Neural cell (in vitro differentiated cells): Measurements from ENCODE around the gene GEMIN4.

Experiments used
- CTCF ChIP-seq: fragments of 450-650 bp; IDR thresholded peaks from 2 replicates; pipeline ENCODE4 v1.5.1; 2014; ENCODE audit warnings: antibody characterized with exemption, mild to moderate bottlenecking, moderate library complexity; ENCODE audit not compliant: poor library complexity, severe bottlenecking
- EP300 ChIP-seq: fragments of 450-650 bp; conservative IDR thresholded peaks from 2 replicates; pipeline ENCODE4 v1.6.1; 2014; ENCODE audit warnings: antibody characterized with exemption, mild to moderate bottlenecking, moderate library complexity; ENCODE audit not compliant: poor library complexity, severe bottlenecking
- EZH2 ChIP-seq: fragments of 200-600, 300-800 bp; shearing (Covaris generic), sonication (generic); IDR thresholded peaks from 2 replicates; pipeline ENCODE4 v1.6.1; 2014; ENCODE audit warnings: antibody characterized with exemption, low read length, borderline replicate concordance, mild to moderate bottlenecking; ENCODE audit not compliant: insufficient read depth, poor library complexity, severe bottlenecking
- MXI1 ChIP-seq: fragments of 450-650 bp; conservative IDR thresholded peaks from 2 replicates; pipeline ENCODE4 v1.6.1; 2014; ENCODE audit warnings: antibody characterized with exemption, mild to moderate bottlenecking; ENCODE audit not compliant: poor library complexity, severe bottlenecking
- POLR2AphosphoS5 ChIP-seq: IDR thresholded peaks from 2 replicates; pipeline ENCODE4 v1.6.1; 2012
- REST ChIP-seq: IDR thresholded peaks from 2 replicates; pipeline ENCODE4 v1.6.1; 2012; ENCODE audit warnings: borderline replicate concordance
- SMC3 ChIP-seq: fragments of 450-650 bp; conservative IDR thresholded peaks from 2 replicates; pipeline ENCODE4 v1.6.1; 2014; ENCODE audit warnings: antibody characterized with exemption, mild to moderate bottlenecking, moderate library complexity; ENCODE audit not compliant: poor library complexity

- TF ChIP-seq EP300 (no peak), SMC3 (no peak), CTCF (no peak), MXI1 (no peak), POLR2AphosphoS5 (no peak), EZH2 (no peak), REST (no peak)
Measured at GRCh38 chr17:773467-774312, 21.6 kb upstream of the GEMIN4 start.
